CD4-positive, alpha-beta T cell treated with Interleukin-4 for 1 hour (primary cell): ENCODE measurements around the gene HACD2.
"Not testable (repeated sequence)": the region's sequence is repeated elsewhere in the genome, so short reads cannot be mapped to it uniquely, and the experiment has no call there.

ENCODE experiments used
- DNase-seq, 2 donors: peaks; one replicate each; pipeline ENCODE4 v3.0.0-alpha.2; 2020 to 2022

The HACD2 gene

DNA sequence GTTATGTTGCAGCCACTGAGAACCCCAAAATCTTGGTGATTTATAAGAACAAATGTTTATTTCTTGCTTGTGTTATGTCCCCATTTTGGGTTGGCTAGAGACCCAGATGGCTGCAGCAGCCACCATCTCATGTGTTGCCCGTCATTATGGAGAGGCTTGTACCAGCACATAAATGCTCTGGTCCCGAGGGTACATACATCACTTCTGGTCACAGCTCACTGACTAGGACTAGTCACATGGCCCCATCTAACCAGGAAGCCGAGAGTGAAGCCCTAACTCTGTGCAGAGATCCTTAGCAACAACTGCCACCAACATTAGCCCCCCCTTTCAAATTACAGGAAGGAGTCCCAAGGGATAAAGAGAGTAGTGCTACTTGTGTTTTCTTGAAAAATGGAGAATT lies 25.5 kb upstream of the HACD2 start:
- peak in 1 of 2 donors; percentile 30 for DNase-seq

DNA sequence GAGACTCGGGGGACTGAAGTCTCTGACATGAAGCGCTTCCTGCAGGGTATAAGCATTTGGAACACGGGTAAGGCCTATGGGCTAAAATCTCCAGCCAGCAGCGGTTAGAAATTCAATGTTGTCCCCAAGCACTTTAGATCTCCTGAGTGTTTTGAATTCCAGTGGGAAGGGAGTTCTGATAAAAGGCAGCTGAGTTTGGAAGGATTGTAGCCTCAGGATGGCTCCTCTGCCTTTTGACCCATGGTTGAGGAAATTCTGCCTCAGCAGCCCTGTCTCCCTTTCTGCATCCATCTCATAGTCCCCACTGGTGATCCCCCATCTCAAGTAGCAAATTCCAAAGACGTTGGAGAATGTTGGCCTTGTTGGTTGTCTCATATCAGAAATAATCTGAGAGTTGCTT lies 24.2 kb upstream of the HACD2 start:
- DNase-seq: no peak

DNA sequence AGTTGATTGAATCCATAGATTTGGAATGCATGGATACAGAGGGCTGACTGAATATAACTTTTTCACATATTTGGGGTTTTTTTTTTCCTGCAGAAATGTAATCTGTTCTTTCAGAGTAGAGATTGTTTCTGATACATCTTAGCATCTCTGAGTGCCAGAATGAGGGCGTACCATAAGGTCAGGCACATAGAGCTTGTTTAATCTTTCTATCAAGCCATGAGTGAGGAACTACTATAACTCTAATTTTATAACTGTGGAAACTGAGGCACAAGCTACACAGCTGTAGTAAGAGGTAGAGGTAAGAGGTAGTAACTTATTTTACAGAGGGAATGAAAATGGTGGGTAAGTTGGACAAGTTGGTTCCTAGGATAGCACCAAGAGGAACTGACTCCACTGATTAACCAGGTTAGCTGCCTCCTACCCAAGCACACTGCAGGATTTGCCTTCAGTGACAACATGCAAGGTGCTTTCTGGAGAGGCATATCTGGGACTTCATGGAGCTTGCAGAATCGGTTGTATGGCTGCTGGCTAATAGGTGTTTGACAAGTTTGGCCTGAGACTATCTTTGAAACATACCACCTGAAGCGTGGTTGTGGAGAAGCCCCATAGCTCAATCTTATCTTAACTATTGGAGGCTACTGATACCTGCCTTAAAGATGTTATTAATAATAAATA lies 23.5 kb upstream of the HACD2 start:
- no peak for DNase-seq

DNA sequence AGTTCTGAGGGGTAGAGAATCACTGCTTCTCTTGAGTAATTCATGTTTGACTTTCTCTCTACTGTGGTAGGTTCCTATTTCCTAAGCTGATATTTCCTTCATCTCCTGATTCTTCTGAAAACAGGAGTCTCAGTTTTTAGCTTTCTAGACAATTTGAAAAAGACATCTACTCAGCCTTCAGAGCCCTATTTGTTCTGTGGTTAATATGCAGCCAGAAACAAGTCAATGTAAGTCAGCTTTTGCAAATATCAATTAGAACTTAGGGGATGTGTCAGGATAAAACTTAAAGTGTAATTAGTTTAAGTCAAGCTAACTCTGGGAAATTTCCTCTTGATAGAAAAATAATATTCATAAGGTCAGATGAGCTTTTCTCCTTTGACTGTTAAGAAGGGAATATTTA lies 21.7 kb upstream of the HACD2 start:
- DNase-seq: no peak

DNA sequence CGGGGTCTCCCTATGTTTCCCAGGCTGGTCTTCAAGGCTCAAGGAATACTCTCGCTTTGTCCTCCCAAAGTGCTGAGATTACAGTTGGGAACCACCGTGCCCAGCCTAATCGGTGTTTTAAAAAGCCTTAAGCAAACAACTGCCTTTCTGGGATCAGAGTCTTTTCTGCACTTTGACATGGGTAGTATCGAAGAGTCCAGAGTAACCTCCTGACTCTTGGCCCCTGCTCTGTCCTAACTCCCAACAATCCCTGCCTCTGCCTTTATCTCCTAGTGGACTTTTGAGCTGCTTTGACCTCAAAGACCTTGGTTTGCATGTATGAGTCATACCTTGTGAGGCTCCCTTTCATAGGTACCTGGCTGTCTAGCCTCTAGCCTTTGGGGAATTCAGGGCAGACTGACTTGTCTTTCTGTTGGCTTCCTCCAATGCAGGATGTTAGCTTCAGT lies 21.0 kb upstream of the HACD2 start:
- DNase-seq: no peak

DNA sequence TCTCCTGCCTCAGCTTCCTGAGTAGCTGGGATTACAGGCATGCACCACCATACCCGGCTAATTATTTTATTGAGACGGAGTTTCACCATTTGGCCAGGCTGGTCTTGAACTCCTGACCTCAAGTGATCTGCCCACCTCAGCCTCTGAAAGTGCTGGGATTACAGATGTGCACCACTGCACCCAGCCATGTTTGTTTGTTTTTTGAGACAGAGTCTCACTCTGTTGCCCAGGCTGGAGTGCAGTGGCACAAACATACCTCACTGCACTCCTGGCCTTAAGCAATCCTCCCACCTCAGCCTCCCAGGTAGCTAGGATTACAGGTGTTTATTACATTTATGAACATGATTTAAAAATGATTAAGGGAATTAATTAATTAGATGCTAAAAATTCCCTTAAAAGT lies 18.3 kb upstream of the HACD2 start:
- not testable (repeated sequence) for DNase-seq

DNA sequence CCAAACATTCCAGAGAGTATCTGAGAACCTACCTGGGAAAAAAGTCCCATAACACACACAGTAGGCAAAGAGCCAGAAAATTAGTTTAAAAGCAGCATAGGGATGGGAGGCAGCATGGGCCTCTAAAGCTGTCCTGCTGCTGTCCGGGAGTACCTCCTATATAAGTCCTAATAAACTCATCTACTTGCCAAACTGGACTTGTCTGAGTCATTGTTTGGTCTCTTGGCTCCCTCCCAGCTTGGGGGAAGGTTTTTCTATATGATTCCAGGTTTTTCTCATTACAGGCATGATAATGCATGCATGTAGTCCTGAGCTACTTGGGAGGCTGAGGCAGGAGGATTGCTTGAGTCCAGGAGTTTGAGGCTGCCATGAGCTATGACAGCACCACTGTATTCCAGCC lies 17.5 kb upstream of the HACD2 start:
- no peak for DNase-seq

DNA sequence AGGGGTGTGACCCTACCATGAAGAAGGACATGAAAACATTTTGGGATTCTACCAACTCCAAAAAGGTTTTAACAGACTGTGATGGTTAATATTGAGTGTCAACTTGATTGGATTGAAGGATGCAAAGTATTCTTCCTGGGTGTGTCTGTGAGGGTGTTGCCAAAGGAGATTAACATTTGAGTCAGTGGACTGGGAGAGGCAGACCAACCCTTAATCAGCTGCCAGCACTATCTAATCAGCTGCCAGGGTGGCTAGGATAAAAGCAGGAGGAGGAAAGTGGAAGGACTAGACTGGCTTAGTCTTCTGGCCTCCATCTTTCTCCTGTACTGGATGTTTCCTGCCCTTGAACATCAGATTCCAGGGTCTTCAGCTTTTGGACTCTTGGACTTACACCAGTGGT lies 16.0 kb upstream of the HACD2 start:
- not testable (repeated sequence) for DNase-seq

DNA sequence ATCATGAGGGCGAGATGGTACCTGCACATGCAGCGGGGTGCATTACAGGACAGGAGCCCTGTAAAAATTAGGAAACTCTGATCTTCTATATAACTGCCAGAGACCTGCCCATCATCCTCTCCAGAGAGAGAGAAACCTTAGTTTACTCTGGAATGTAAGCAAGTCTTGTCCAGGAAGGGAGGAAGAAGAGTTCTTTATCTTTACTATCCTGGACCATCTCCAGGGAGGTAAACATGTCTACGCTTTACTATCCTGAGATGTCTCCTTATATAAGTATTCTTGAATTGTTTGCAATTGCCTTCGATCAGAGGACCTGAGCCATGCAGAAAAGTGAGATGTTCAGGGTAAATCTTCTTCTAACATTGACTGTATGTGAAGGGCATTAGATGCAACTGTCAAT lies 12.7 kb upstream of the HACD2 start:
- DNase-seq: no peak

DNA sequence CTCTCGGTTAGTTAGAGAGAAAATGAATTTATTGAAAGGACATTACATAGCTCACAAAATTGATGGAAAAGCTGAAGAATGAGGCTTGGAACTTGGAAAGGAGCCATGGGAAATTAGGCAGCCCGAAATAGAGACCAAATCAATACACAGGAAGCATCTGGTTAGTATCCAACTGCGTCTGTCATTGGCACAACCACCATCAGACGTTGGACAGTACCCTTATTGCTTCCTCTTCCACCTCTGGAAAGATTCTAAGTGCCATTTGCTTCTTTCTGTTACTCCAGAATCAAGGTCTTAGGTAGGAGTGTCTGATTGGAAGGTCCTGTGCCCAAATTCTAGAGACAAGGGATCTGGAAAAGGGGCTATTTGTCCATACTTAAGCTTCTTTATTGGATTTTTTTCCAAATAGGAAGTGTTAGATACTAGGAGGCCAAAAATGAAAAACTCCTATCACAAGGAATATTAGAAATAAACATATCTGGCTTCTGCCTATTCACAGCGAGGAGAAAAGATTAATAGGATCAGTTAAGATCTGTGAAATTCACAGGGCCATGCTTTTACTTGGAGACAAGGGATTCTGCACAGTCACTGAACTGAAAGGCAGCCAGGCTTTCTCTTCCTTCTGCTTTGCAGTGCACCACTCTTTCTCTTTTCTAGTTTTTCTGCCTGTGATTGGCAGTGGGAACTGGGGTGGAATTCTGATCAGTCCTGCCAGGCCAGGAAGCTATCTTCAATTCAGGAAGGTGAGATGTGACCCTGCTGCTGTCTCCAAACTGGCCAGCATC lies 10.7 kb upstream of the HACD2 start:
- no peak for DNase-seq

DNA sequence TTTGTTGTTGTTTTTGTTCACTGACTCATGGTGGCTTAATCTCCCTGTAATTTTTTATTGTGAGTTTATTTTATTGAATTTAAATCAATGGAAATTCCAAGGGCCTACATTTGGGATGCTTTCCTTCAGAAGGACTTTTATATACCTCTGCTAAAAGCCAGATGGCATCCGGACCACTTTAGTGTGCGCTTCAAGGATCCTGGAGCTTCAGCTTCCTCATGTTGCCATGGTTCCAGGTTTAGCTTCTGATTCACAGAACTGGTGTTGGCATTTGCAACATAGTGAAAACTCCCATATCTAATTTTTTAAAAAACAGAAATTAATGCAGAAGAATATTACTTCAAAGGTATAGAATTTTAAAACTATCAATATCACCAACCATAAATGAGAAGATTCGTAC lies 8.5 kb upstream of the HACD2 start:
- DNase-seq: no peak

DNA sequence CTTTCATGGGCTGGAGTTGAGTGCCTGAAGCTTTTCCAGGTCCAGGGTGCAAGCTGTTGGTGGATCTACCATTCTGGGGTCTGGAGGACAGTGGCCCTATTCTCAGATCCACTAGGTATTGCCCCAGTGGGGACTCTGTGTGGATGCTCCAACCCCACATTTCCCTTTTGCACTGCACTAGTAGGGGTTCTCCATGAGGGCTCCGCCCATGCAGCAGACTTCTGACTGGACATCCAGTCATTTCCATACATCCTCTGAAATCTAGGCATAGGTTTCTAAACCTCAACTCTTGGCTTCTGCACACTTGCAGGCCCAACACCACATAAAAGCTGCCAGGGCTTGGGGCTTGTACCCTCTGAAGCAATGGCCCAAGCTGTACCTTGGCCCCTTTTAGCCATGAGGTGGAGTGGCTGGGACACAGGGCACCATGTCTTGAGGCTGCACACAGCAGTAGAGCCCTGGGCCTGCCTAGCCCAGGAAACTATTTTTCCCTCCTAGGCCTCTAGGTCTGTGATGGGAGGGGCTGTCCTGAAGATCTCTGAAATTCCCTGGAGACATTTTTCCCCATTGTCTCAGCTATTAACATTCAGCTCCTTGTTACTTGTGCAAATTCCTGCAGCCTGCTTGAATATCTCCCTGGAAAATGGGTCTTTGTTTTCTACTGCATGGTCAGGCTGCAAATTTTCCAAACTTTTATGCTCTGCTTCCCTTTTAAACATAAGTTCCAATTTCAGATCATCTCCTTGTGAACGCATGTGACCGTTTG lies 6.0 kb upstream of the HACD2 start:
- no peak for DNase-seq

DNA sequence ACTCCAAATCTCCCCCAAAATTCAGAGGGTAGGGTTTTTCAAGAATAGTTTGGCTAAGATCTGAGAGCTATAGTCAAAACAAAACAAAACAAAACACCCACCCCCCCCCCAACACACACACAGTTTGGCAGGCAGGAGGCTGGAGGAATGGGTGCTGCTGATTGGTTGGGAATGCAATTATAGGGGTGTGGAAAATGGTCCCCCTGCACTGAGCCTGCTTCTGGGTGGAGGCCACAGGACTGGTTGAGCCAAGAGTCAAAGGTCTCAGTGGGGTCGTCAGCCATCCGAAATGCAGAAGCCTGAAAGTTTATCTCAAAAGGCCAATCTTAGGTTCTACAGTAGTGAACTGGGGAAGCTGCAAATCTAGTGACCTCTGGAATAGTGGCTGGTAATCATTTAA lies 2.5 kb upstream of the HACD2 start:
- no peak for DNase-seq

DNA sequence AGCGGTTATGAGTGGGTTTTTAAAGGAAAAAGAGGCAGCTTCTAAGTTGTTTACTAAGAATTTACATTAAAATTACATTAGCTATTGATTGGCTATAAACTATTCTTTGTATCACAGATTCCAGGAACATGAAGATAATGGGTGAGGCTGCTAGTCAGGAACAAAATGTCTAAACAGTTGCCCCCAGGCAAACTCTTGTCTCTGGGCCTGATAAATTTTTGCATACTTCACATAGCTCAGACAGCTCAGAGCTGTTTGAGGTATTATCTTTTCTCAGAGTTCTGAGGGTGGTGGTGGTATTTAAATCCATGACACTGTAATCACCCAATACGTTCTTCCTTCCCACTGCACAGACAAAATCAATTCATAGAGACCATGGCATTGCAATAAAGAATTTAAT lies 2.1 kb upstream of the HACD2 start:
- no peak for DNase-seq

DNA sequence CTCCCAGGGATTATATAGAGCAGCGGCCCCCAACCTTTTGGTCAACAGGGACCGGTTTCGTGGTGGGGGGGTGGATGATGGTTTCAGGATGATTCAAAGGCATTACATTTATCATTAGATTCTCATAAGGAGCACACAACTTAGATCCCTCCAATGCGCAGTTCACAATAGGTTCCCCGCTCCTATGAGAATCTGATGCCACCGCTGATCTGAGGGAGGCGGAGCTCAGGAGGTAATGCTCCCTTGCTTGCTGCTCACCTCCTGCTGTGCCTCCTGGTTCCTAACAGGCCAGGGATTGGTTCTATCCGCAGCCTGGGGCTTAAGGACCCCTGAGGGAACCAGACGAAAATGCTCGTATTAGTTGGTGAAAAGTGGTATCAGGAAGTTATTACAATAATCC lies 1.3 kb upstream of the HACD2 start:
- peak in 1 of 2 donors; percentile 33 for DNase-seq

DNA sequence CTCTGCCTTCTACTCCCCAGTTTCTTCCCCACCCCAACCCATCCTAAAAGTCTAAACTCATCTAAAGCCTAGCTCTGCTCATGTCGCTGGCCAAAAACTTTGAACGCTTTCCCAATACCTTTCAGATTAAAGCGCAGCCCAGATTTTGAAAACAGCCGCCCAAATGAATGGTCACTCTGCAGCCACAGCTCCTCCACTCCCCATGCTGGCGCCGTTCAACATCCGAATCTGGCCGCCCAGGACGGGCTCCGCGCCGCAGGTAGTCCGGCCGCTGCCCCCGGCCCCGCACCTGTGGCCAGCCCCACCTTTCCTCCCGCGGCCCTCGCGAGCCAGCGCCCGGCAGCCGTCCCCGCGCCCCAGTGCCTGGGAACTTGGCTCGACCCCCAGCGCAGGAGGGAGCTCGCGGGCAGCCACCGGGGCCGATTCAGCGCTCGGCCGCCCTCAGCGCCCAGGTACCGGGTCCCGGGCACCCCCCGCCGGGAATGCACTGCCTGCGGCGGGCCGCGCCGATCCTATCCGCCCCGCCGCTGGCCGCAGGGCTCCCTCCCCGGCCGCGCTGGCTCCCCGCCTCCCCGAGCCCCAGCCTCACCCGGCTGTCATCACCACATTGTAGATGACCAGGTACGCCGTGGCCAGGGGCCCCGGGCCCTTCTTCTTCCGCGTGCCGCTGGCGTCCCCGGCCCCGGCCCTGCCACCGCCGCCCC lies 417 bp downstream of the HACD2 start:
- no peak for DNase-seq

DNA sequence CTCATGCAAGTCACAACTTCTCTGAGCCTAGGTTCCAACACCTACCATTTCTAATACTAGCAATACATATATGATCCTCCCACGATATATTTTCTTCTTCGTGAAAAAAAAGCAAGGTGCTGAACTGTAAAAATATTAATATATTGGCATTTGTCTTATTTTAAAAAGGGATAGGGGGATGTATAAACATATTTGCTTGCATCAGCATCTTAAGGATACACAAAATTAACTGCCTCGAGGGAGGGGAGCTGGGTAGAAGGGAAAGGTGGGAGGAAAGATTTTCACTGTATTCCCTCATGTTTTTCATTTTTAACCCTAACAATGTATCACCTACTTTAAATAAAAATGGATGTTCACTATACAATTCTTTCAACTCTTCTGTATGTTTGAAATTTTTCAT lies 1.3 kb downstream of the HACD2 start:
- no peak for DNase-seq

DNA sequence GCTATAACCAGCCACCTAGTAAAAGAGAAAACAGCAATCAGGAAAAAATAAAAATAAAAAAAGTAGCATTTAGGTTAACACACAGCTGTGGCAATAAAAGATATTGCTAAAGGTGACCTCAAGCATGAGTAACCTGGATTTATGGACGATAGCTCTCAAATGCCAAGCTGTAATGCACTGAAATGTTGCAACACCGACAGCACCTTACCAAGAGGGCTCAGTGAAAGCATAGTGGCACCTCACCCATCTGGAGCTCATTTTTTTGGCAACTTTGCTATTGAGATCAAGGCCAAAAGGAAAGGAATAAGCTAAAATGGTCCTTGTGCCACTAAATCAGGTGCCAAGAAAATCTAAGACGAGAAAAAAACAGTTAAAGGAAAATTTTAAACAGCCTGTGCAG lies 2.5 kb downstream of the HACD2 start:
- no peak for DNase-seq

DNA sequence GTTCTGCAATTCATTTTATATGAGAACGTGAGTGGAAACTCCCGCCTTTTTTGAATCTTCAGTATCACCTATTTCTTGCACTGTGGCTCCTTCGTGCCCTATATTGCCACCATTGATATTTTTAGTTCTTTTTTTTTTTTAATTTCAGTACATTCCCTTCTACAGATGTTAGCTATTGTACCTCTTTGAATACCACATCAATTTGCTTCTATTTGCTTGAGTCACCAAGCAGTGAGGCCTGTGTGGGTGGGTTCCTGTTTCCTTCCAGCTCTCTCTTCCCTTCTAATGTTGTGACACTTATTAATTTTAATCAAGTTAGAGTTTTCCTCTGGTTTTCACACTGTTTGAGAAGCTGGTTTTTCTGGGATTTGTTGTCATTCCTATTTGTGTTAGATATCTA lies 8.7 kb downstream of the HACD2 start:
- DNase-seq: no peak

DNA sequence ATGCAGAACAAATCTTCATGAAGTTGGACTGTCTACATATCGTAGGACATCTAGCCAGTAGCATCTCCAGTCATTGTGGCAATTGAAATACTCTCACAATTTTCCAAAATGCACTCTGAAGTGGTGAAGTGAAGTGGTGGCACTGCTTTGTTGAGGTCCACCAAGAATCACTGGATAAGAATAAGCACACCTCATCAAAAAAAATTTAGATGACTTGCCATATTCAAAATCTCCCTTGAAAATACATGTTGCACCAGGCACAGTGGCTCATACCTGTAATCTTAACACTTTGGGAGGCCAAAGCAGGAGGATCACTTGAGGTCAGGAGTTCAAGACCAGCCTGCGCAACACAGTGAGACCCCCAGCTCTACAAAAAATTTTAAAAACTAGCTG lies 12.9 kb downstream of the HACD2 start:
- DNase-seq: no peak

DNA sequence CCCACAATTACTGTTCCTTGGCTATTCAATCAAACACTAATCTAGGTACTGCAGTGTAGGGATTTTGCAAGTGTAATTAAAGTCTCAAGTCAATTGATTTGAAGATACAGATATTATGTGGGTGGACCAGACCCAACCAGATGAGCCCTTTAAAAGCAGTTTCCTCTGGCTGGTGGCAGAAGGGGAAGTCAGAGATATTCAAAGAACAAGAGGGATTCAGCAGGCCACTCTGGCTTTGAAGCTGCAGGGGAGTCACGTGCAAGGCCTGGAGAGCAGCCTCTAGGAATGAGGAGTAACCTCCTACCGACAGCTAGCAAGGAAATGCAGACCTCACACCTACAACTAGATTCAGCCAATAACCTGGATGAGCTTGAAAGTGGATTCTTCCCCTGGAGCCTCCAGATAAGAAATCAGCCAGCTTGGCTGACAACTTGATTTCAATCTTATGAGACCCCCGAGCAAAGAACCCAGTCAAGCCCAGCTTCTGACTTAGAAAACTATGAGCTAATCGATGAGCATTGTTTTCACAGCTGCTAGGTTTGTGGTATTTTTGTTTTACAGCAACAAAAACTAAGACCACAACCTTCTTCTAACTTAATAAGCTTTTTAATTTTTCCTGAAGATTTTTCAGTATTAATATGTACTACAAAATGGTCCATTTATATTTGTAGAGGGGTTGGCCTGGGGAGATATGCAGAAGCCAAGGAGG lies 13.4 kb downstream of the HACD2 start:
- DNase-seq: no peak

DNA sequence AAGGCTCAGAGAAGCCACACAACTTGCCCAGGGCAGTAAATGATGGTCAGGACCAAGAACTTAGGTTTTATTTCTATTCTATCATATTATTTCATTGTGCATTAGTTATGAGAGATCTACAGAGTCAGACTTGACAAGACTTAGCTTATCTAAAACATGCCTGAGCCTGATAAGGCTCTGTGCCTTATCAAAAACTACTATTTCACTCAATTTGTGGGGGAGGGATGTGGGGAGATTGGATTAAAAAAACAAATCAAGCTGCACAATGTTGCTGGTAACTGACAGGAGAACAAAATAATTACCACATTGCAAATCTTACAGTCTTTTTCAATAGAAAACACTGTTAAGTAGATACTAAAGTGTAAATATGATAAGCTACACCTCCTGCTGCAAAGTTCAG lies 16.0 kb downstream of the HACD2 start:
- no peak for DNase-seq

DNA sequence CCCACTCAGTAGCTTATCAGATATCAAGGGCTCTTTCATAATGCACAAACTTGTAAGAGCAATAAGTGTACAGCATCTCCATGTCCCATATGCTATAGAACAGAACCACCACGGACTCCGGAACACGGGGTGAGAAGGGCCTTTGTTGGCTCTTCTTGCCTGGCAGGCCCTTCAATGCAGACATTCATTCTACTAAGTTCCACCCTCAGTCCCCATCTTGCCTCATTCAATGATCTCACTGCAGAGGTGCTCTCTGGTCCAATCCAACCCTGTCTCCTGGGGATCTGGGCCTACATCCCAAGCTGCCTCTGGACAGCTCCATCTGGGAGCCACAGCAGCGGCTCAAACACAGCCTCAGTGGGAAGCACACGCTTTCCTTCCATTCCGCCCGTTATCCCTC lies 16.8 kb downstream of the HACD2 start:
- DNase-seq: no peak
